Measurements from ENCODE around the gene NTSR2.

- no peak for TF ChIP-seq CTCF (IDR thresholded peaks at IDR 0.05)
- TF ChIP-seq POLR2A (IDR thresholded peaks at IDR 0.05) = no peak
Observed at GRCh38 chr2:11701206-11701605, 31.2 kb upstream of the NTSR2 start.
